Peyer's patch (tissue), 4 donors: ENCODE results near the gene MMP8.

Experiments used
- CTCF ChIP-seq, 6 experiments: fragments of 450-650 bp in 4 of 6; fragments of 200-600 bp in 2 of 6; sonication (generic) in 1 of 6; IDR thresholded peaks; one replicate each; pipeline ENCODE4 v1.5.1; 2017 to 2019; ENCODE audit warnings: antibody characterized with exemption in 6 of 6, mild to moderate bottlenecking in 3 of 6, moderate library complexity in 1 of 6
- POLR2A ChIP-seq, 2 donors: fragments of 450-650 bp; IDR thresholded peaks; one replicate each; pipeline ENCODE4 v1.5.1; 2017; ENCODE audit warnings: antibody characterized with exemption in 2 of 2, mild to moderate bottlenecking in 2 of 2, moderate library complexity in 2 of 2

- TF ChIP-seq CTCF (IDR thresholded peaks at IDR 0.05) (no peak), POLR2A (IDR thresholded peaks at IDR 0.05) (no peak)
These were observed 16.1 kb downstream of the MMP8 start for GRCh38 chr11:102708654-102709053.
